HG03439 (cell line): ENCODE measurements around the gene MYOG.

Source experiments
- ATAC-seq: cut with Tn5 transposase; IDR thresholded peaks from one replicate; pipeline ENCODE4 v1.9.1; 2021; ENCODE audit warnings: mild to moderate bottlenecking, moderate library complexity; ENCODE audit not compliant: unreplicated experiment

Gene MYOG

GRCh38 chr1:203035111-203036000 is 50.5 kb downstream of the MYOG start:
- no peak for ATAC-seq

GRCh38 chr1:203034422-203035110 is 51.2 kb downstream of the MYOG start:
- ATAC-seq, result no peak

- ATAC-seq, result no peak
Observed at GRCh38 chr1:203033917-203034316, 51.9 kb downstream of the MYOG start.

GRCh38 chr1:203033287-203033686 is 52.5 kb downstream of the MYOG start:
- ATAC-seq, result no peak
